ENCODE results near the gene CFAP97D1.

Gene CFAP97D1

GRCh38 chr17:43818966-43819365 is 38.7 kb downstream of the CFAP97D1 start:
- DNase-seq (ENCODE audit: low read depth), result no peak
- no peak overlapping the region for H3K4me3 ChIP-seq (ENCODE audit: low read depth, low read length)
- TF ChIP-seq, protein P1, sequence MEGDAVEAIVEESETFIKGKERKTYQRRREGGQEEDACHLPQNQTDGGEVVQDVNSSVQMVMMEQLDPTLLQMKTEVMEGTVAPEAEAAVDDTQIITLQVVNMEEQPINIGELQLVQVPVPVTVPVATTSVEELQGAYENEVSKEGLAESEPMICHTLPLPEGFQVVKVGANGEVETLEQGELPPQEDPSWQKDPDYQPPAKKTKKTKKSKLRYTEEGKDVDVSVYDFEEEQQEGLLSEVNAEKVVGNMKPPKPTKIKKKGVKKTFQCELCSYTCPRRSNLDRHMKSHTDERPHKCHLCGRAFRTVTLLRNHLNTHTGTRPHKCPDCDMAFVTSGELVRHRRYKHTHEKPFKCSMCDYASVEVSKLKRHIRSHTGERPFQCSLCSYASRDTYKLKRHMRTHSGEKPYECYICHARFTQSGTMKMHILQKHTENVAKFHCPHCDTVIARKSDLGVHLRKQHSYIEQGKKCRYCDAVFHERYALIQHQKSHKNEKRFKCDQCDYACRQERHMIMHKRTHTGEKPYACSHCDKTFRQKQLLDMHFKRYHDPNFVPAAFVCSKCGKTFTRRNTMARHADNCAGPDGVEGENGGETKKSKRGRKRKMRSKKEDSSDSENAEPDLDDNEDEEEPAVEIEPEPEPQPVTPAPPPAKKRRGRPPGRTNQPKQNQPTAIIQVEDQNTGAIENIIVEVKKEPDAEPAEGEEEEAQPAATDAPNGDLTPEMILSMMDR (IDR thresholded peaks at IDR 0.05; ENCODE audit: insufficient read depth, low read depth, low read length, missing control alignments), result no peak

DNA sequence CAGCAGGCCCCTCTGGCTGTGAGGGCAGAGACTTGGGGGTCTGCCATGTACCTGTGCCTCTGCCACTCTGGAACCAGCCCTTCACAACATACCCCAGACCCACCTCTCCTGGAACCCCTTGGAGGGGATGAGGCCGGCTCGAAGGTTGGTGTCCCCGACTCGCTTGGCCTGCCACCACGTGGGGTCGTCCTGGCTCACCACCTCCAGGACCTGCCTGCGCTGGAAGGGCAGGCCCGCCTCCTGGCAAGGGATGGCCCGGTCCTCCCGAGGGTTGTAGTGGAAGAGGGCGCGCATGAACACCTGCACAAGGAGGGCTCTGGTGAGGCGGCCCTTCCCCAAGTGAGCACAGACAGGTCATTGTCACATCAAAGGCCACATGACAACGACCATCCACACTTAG is 40.5 kb downstream of the CFAP97D1 start:
- TF ChIP-seq, protein P1 (IDR thresholded peaks at IDR 0.05; ENCODE audit: insufficient read depth, low read depth, low read length, missing control alignments), result no peak
- DNase-seq (ENCODE audit: low read depth), result no peak
- H3K4me3 ChIP-seq (ENCODE audit: low read depth, low read length), result no peak overlapping the region

DNA sequence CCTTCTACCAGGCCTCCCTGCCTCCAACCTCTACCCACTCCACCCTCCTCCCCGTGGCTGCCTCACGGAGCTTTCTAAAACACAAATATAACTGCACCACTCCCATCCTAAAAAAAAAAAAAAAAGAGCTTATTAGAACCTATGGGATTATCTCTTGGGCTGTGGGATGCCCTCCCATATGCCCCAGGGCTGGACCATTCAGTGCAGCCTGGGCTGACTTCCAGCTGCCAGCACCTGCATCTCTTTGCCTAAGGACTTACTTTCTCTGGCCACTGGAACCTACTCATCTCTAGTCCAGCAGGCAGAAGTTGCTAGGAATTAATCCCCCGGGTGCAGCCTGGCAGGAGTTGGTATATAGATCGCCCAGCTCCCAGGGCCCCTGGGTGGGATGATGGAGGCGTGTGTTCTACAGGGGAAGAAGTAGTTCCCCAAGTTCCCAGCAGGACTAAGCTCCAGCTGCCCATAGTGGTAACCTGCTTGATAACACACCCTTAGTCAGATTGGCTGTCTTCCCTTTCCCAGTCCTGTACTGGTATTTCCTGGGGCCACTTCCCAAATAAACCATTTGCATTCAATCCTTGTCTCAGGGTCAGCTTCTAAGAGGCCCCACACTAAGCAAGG is 42.4 kb downstream of the CFAP97D1 start:
- no peak for DNase-seq (ENCODE audit: low read depth)
- TF ChIP-seq, protein P1 (IDR thresholded peaks at IDR 0.05; ENCODE audit: insufficient read depth, low read depth, low read length, missing control alignments), result no peak
- H3K4me3 ChIP-seq (ENCODE audit: low read depth, low read length), result no peak overlapping the region

DNA sequence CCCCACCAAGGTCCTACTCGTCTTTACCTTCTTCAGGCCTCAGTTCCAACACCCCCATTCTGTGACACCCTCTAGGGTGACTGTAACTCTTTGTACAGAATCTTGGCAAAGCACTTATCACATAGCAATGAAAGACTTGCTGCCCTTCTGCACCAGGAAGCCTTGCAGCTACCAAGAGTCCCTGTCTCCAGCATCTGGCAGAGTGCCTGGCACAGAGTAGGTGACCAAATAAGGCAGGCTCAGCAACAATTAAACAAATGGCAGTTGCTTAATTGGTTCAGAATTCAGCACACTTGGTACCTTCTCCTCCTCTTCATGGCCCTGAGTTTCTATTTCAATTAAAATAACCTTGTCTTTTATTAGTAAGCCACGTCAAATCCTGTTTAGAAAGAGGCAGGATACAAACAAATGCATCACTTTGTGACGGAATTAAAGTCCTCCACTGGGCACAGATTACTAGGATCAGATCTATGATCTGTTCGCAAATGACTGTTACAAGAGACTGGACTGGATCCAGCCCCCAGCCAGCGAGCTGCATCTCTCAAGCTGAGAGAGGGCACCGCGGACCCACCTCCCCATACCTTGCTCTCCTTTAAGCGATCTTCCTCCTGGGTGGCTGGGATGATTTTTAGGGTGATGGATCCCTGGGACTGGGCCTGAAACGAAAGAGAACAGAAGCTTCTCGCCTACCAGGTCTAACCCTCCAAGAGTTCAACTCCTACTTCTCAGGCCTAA is 43.3 kb downstream of the CFAP97D1 start:
- H3K4me3 ChIP-seq (ENCODE audit: low read depth, low read length), result no peak overlapping the region

GRCh38 chr17:43825567-43825966 is 45.3 kb downstream of the CFAP97D1 start:
- TF ChIP-seq, protein P1 (IDR thresholded peaks at IDR 0.05; ENCODE audit: insufficient read depth, low read depth, low read length, missing control alignments), result no peak
- DNase-seq (ENCODE audit: low read depth), result no peak
- H3K4me3 ChIP-seq (ENCODE audit: low read depth, low read length), result no peak overlapping the region

More for the DNA sequence above, 43.3 kb downstream of the CFAP97D1 start:
- TF ChIP-seq, protein P1 (IDR thresholded peaks at IDR 0.05; ENCODE audit: insufficient read depth, low read depth, low read length, missing control alignments), result no peak
- DNase-seq (ENCODE audit: low read depth), result no peak

DNA sequence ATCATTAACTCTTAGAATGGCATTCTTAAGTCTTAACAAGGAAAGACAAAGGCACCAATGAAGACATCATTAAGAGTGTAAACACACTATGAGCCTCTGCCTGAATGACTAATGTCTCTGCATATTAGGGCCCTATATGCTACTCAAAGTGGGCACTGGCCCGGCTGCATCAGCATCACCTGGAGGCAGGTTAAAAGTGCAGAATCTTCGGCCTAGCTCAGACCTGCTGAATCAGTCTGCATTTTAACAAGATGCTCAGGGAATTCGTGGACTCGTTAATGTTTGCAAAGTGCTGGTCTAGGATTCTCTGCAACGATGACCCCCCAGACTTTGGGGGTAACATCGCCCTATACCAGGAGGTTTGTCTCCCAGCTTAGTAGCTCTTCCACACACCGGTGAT is 46.0 kb downstream of the CFAP97D1 start:
- no peak for DNase-seq (ENCODE audit: low read depth)
- TF ChIP-seq, protein P1 (IDR thresholded peaks at IDR 0.05; ENCODE audit: insufficient read depth, low read depth, low read length, missing control alignments), result no peak

More for the DNA sequence above, 46.0 kb downstream of the CFAP97D1 start:
- no peak overlapping the region for H3K4me3 ChIP-seq (ENCODE audit: low read depth, low read length)
